Measurements from ENCODE around the gene KIAA0319L.

The KIAA0319L gene

DNA sequence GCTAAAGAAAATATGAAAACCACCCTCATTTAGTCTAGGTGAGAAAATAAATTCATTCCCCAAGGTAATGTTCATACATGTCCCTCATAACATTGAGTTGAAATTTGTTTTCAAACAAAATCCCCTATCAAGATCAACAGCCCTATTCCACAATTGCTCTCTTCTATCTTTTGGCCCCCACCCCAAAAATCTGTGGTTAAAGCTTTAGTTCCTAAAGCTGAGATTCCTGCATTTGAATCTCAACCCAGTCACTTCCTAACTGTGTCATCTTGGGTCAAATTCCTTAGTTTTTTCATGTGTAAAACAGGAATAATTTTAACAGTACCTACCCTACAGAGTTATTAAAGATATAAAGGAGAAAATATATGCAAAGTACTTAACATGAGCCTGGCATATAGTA, 22.0 kb downstream of the KIAA0319L start:
- no peak overlapping the region for H3K4me3 ChIP-seq (ENCODE audit: low read length)
- peaks cover 15% of the 10 kb centered on the region for H3K4me1 ChIP-seq (ENCODE audit: control insufficient read depth, insufficient read depth, low read length)
- H3K27me3 ChIP-seq (ENCODE audit: control insufficient read depth, insufficient read depth, low read length): no peaks in the 10 kb centered on the region
- H3K9ac ChIP-seq (ENCODE audit: low read length): no peak overlapping the region
- no peak overlapping the region for H3K27ac ChIP-seq (ENCODE audit: low read depth, low read length)
- H3K36me3 ChIP-seq (ENCODE audit: control insufficient read depth, insufficient read depth, low read length): no peaks in the 10 kb centered on the region

DNA sequence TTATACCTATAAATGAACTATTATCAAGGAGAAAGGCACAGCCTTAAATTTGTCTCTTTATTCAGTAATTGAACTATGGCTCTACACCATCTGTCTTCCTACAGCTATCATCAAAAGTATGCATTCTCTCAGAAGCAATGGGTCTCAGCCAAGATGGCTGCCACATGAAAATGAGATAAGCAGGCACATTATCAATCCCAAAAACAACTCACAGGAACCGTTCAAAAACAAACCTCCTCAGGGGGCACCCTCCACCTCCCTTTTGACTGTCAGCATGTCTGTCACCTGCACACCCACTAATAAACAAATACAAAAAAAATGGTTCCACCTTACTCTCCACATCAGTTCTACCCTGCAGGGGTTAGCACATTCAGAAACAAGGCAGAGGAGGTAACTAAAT, 23.6 kb downstream of the KIAA0319L start:
- Histone ChIP-seq H3K4me3 (ENCODE audit: low read length) (no peak overlapping the region), H3K27ac (ENCODE audit: low read depth, low read length) (no peak overlapping the region), H3K27me3 (ENCODE audit: control insufficient read depth, insufficient read depth, low read length) (no peaks in the 10 kb centered on the region), H3K4me1 (ENCODE audit: control insufficient read depth, insufficient read depth, low read length) (peaks cover 3% of the 10 kb centered on the region), H3K9ac (ENCODE audit: low read length) (no peak overlapping the region), H3K36me3 (ENCODE audit: control insufficient read depth, insufficient read depth, low read length) (no peaks in the 10 kb centered on the region)

DNA sequence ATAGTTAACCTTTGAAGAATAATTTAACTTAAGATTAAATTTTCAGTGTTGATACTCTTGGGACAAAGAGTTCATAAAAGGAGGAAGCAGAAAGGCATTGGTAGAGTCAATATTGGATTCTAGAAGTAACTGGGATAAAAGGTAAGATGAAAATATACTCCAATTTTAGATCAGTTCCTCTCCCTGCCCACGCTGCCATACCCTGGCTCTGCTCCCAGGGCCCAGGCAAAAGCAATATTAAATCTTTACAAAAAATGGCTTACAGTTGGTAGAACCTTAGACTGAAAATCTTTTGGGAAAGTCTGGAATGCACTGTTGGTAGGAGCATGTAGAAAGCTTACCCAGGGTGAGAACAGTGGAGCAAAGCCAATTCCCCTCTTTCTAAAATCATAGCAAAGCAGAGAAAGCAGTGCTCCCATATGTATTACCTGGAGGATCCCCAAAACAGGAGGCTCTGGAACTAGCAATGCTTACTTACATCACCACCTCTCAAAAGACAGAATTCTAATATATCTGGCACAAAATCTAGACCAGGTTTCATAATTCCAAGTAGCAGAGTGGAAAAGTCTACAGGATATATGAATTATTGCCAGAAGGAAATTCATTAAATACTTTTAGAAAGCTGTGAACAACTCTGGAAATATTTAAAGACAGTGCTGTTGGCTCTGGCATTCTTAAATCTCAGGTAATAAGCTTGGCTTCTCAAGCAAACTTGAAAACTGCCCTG, 24.5 kb downstream of the KIAA0319L start:
- Histone ChIP-seq H3K4me3 (ENCODE audit: low read length) (no peak overlapping the region), H3K9ac (ENCODE audit: low read length) (no peak overlapping the region), H3K4me1 (ENCODE audit: control insufficient read depth, insufficient read depth, low read length) (peaks cover 3% of the 10 kb centered on the region), H3K36me3 (ENCODE audit: control insufficient read depth, insufficient read depth, low read length) (no peaks in the 10 kb centered on the region), H3K27me3 (ENCODE audit: control insufficient read depth, insufficient read depth, low read length) (no peaks in the 10 kb centered on the region), H3K27ac (ENCODE audit: low read depth, low read length) (no peak overlapping the region)

DNA sequence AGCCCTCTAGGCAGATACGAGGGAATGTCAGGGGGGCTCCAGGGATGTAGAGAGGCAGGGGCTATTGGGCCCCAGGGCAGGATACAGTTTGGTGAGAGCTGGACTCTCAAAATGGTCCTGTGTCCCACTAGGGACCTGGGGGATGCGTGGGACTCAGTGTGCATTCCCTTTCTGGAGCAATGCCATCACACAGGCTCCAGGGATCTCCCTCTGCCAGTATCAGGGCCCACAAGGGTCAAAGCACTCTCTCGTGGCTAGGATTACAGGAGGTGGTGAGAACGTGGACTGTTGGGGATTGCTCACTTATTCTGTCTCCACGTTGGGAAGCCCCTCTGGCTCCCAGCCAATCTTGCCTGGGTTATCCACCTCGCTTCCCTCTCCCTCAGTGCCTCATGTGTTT, 25.8 kb downstream of the KIAA0319L start:
- Histone ChIP-seq H3K36me3 (ENCODE audit: control insufficient read depth, insufficient read depth, low read length) (no peaks in the 10 kb centered on the region), H3K4me1 (ENCODE audit: control insufficient read depth, insufficient read depth, low read length) (peaks cover 3% of the 10 kb centered on the region), H3K27me3 (ENCODE audit: control insufficient read depth, insufficient read depth, low read length) (no peaks in the 10 kb centered on the region), H3K4me3 (ENCODE audit: low read length) (no peak overlapping the region), H3K27ac (ENCODE audit: low read depth, low read length) (no peak overlapping the region), H3K9ac (ENCODE audit: low read length) (no peak overlapping the region)

DNA sequence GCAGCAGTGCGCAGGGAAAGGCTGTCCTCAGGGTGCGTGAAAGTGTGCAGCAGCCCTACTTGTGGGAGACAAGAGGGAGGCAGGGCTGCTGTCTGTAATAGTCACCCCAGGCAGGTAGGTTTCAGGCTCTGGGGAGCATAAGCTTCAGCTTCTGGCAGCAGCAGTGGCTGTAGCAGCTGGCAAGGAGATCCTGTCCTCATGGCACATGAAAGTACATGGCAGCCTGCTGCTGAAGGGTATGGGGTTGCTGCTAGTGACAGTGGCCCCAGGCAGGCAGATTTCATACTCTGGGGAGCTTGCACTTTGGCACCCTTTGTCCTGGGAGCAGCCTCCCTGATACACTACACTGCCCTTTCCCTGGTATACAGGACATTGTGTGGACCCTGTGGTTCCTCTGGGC, 26.3 kb downstream of the KIAA0319L start:
- no peak overlapping the region for H3K27ac ChIP-seq (ENCODE audit: low read depth, low read length)
- H3K4me1 ChIP-seq (ENCODE audit: control insufficient read depth, insufficient read depth, low read length): peaks cover 3% of the 10 kb centered on the region
- no peak overlapping the region for H3K4me3 ChIP-seq (ENCODE audit: low read length)
- no peaks in the 10 kb centered on the region for H3K36me3 ChIP-seq (ENCODE audit: control insufficient read depth, insufficient read depth, low read length)
- H3K9ac ChIP-seq (ENCODE audit: low read length): no peak overlapping the region
- H3K27me3 ChIP-seq (ENCODE audit: control insufficient read depth, insufficient read depth, low read length): no peaks in the 10 kb centered on the region

DNA sequence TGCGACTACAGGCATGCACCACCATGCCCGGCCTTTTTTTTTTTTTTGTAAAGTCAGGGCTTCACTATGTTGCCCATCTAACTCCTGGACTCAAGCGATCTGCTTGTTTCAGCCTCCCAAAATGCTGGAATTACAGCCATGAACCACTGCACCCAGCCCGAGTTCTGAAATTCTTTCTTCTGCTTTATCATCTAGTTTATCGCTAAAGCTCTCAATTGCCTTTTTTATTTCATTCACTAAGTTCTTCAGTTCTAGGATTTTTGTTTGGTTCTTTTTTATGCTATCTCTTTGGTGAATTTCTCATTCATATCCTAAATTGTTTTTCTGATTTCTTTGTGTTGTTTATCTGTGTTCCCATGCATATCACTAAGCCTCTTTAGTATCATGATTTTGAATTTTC, 27.0 kb downstream of the KIAA0319L start:
- H3K4me3 ChIP-seq (ENCODE audit: low read length): no peak overlapping the region
- peaks cover 3% of the 10 kb centered on the region for H3K4me1 ChIP-seq (ENCODE audit: control insufficient read depth, insufficient read depth, low read length)
- H3K27ac ChIP-seq (ENCODE audit: low read depth, low read length): no peak overlapping the region
- no peaks in the 10 kb centered on the region for H3K36me3 ChIP-seq (ENCODE audit: control insufficient read depth, insufficient read depth, low read length)
- H3K27me3 ChIP-seq (ENCODE audit: control insufficient read depth, insufficient read depth, low read length): no peaks in the 10 kb centered on the region
- H3K9ac ChIP-seq (ENCODE audit: low read length): no peak overlapping the region

DNA sequence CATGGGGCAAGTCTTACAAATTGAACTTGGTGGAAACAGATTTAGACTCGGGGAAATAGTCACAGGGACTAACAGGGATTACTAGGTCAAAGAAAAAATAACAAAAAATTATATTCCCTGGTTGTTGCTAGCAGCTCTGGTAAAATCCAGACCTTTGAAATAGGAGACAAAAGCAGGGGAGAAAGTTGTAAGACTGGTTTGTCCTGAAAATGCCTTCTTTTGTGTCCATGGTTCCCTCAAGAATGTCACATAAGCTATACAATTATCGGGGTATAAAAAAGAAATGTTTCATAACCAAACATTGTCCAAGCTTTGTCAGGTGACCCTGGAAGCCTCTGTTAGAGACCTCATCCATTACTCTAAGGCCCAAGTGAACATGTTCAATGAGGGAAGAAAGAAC, 33.1 kb downstream of the KIAA0319L start:
- Histone ChIP-seq H3K27me3 (ENCODE audit: control insufficient read depth, insufficient read depth, low read length) (no peaks in the 10 kb centered on the region), H3K9ac (ENCODE audit: low read length) (no peak overlapping the region), H3K36me3 (ENCODE audit: control insufficient read depth, insufficient read depth, low read length) (no peaks in the 10 kb centered on the region), H3K4me3 (ENCODE audit: low read length) (no peak overlapping the region), H3K27ac (ENCODE audit: low read depth, low read length) (no peak overlapping the region), H3K4me1 (ENCODE audit: control insufficient read depth, insufficient read depth, low read length) (no peaks in the 10 kb centered on the region)

DNA sequence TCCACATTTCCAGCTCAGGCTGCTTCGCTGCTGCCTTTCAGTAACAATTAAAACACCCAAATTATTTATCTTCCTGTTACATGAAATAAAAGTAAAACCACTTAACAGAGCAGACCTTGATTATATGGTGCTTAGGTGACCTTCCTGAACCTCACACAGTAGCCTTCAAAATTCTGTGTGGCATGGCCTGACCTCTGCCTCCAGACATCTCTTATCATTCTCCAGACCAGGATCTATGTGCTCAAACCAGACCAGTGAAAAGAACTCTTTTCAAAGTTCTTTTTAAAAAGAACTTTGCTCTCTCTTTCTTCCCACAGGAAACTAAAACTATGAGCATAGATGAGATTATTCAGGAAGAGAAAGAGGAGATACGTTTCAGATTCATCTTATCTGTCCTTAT, 37.8 kb downstream of the KIAA0319L start:
- Histone ChIP-seq H3K36me3 (ENCODE audit: control insufficient read depth, insufficient read depth, low read length) (no peaks in the 10 kb centered on the region), H3K27me3 (ENCODE audit: control insufficient read depth, insufficient read depth, low read length) (no peaks in the 10 kb centered on the region), H3K9ac (ENCODE audit: low read length) (no peak overlapping the region), H3K4me1 (ENCODE audit: control insufficient read depth, insufficient read depth, low read length) (no peaks in the 10 kb centered on the region), H3K27ac (ENCODE audit: low read depth, low read length) (no peak overlapping the region), H3K4me3 (ENCODE audit: low read length) (no peak overlapping the region)

DNA sequence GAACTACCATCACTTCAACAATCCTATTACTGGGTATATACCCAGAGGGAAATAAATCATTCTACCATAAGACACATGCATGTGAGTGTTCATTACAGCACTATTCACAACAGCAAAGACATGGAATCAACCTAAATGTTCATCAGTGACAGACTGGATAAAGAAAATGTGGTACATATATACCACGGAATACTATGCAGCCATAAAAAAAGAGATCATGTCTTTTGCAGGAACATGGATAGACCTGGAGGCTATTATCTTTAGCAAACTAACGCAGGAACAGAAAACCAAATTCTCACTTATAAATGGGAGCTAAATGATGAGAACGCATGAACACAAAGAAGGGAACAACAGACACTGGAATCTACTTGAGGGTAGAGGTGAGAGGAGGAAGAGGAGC, 39.0 kb downstream of the KIAA0319L start:
- Histone ChIP-seq H3K27me3 (ENCODE audit: control insufficient read depth, insufficient read depth, low read length) (no peaks in the 10 kb centered on the region), H3K9ac (ENCODE audit: low read length) (no peak overlapping the region), H3K36me3 (ENCODE audit: control insufficient read depth, insufficient read depth, low read length) (no peaks in the 10 kb centered on the region)

DNA sequence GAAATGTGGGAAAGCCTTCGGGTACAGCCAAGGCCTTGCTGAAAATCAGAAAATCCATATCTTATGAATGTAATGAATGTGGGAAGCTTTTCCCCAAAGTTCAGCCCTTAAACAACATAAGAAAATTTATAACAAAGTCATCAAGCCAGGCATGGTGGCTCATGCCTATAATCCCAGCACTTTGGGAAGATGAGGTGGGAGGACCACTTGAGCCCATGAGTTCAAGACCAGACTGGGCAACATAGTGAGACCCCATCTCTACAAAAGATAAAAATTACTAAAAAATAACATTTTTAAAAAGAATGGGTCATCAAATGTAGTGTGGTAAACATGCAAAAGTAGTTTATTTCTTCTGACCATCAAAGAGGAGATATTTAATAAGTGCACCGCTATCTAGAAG, 45.9 kb downstream of the KIAA0319L start:
- Histone ChIP-seq H3K36me3 (ENCODE audit: control insufficient read depth, insufficient read depth, low read length) (no peaks in the 10 kb centered on the region), H3K27me3 (ENCODE audit: control insufficient read depth, insufficient read depth, low read length) (no peaks in the 10 kb centered on the region), H3K27ac (ENCODE audit: low read depth, low read length) (no peak overlapping the region), H3K4me3 (ENCODE audit: low read length) (no peak overlapping the region), H3K4me1 (ENCODE audit: control insufficient read depth, insufficient read depth, low read length) (no peaks in the 10 kb centered on the region), H3K9ac (ENCODE audit: low read length) (no peak overlapping the region)

More for the DNA sequence above, 39.0 kb downstream of the KIAA0319L start:
- H3K27ac ChIP-seq (ENCODE audit: low read depth, low read length): no peak overlapping the region
- no peaks in the 10 kb centered on the region for H3K4me1 ChIP-seq (ENCODE audit: control insufficient read depth, insufficient read depth, low read length)
- no peak overlapping the region for H3K4me3 ChIP-seq (ENCODE audit: low read length)

DNA sequence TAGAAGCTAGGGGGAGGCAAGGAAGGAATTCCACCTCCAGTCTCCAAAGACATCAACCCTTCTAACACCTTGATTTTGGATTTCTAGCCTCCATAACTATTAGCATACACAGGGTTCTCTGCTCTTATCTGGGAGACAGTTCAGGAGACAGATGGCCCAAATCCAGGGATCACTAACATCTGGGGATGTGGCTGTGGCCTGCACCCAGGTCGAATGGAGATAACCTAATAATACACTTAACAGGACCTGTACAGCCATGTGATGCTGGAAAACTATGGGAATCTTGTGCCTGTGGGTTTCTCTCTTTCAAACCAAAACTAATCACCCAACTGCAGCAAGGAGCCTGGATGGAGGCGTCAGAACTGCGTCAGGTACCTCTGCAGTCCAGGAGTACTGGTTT, 47.6 kb downstream of the KIAA0319L start:
- H3K4me1 ChIP-seq (ENCODE audit: control insufficient read depth, insufficient read depth, low read length): no peaks in the 10 kb centered on the region
- H3K27ac ChIP-seq (ENCODE audit: low read depth, low read length): no peak overlapping the region
- no peaks in the 10 kb centered on the region for H3K27me3 ChIP-seq (ENCODE audit: control insufficient read depth, insufficient read depth, low read length)
- no peak overlapping the region for H3K4me3 ChIP-seq (ENCODE audit: low read length)
- no peaks in the 10 kb centered on the region for H3K36me3 ChIP-seq (ENCODE audit: control insufficient read depth, insufficient read depth, low read length)
- H3K9ac ChIP-seq (ENCODE audit: low read length): no peak overlapping the region

DNA sequence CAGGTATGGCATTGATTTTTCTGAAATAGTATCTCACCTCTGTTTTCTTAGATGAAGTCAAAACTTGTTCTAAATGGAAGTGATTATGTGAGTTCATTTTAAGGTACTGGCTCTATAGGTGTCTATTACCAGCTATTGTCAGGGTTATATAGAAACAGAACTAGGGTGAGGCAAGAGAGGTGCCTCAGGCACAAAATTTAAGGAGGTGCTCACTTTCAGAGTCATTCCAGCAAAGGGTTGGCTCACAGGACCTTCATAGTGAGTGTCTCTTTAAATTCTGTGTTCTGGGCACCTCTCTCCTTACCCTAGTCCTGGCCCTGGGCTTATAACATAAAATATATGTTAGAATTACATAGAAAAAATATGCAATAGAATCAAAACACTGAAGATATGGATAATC, 49.3 kb downstream of the KIAA0319L start:
- H3K27ac ChIP-seq (ENCODE audit: low read depth, low read length): no peak overlapping the region
- H3K27me3 ChIP-seq (ENCODE audit: control insufficient read depth, insufficient read depth, low read length): no peaks in the 10 kb centered on the region
- no peak overlapping the region for H3K4me3 ChIP-seq (ENCODE audit: low read length)
- no peaks in the 10 kb centered on the region for H3K4me1 ChIP-seq (ENCODE audit: control insufficient read depth, insufficient read depth, low read length)
- no peak overlapping the region for H3K9ac ChIP-seq (ENCODE audit: low read length)
- no peaks in the 10 kb centered on the region for H3K36me3 ChIP-seq (ENCODE audit: control insufficient read depth, insufficient read depth, low read length)

All from rectal smooth muscle tissue (tissue), 1 donor.